H9 (cell line): Measurements from ENCODE around the gene CSTF2. TPM values are rescaled to one million over a fixed set of nuclear protein-coding genes. Genes with fewer than 3 reads are reported as not detected.
"Not testable (repeated sequence)": the region's sequence is repeated elsewhere in the genome, so short reads cannot be mapped to it uniquely, and the experiment has no call there.

ENCODE experiments used
- DNase-seq: peaks from one replicate; pipeline ENCODE4 v3.0.0-alpha.2; 2017
- H2AFZ ChIP-seq: one replicate; pipeline ENCODE4 v1.6.1; 2013; ENCODE audit warnings: mild to moderate bottlenecking, low read length, control low read depth, moderate library complexity
- H2AK5ac ChIP-seq: 2 replicates; pipeline ENCODE4 v1.6.1; 2013; ENCODE audit warnings: low read length, control low read depth, mixed read lengths; ENCODE audit not compliant: insufficient read length
- H2BK120ac ChIP-seq: one replicate; pipeline ENCODE4 v1.6.1; 2013; ENCODE audit warnings: low read depth, mild to moderate bottlenecking, low read length, control low read depth, inconsistent platforms; ENCODE audit not compliant: poor library complexity, severe bottlenecking
- H2BK12ac ChIP-seq: 2 replicates; pipeline ENCODE4 v1.6.1; 2013; ENCODE audit warnings: low read length, control low read depth, mixed read lengths, low read depth; ENCODE audit not compliant: insufficient read length
- H2BK15ac ChIP-seq: 2 replicates; pipeline ENCODE4 v1.6.1; 2013; ENCODE audit warnings: low read depth, low read length, control low read depth
- H2BK20ac ChIP-seq: one replicate; pipeline ENCODE4 v1.6.1; 2013; ENCODE audit warnings: low read depth, mild to moderate bottlenecking, low read length, control low read depth, inconsistent platforms; ENCODE audit not compliant: poor library complexity, severe bottlenecking
- H2BK5ac ChIP-seq: 2 replicates; pipeline ENCODE4 v1.6.1; 2013; ENCODE audit warnings: low read length, control low read depth, mixed read lengths; ENCODE audit not compliant: insufficient read length
- H3K14ac ChIP-seq: 2 replicates; pipeline ENCODE4 v1.6.1; 2013; ENCODE audit warnings: low read length, control low read depth; ENCODE audit not compliant: insufficient read depth
- H3K18ac ChIP-seq: 2 replicates; pipeline ENCODE4 v1.6.1; 2013; ENCODE audit warnings: low read depth, mild to moderate bottlenecking, mixed read lengths, low read length, control low read depth; ENCODE audit not compliant: insufficient read length
- H3K23ac ChIP-seq: 2 replicates; pipeline ENCODE4 v1.6.1; 2013; ENCODE audit warnings: low read length, control low read depth, mixed read lengths, low read depth; ENCODE audit not compliant: insufficient read length
- H3K23me2 ChIP-seq: 2 replicates; pipeline ENCODE4 v1.6.1; 2013; ENCODE audit warnings: low read depth, mild to moderate bottlenecking, mixed read lengths, low read length, control low read depth; ENCODE audit not compliant: insufficient read length, poor library complexity, severe bottlenecking
- H3K27ac ChIP-seq: 2 replicates; pipeline ENCODE4 v1.5.1; 2013; ENCODE audit warnings: low read length, control low read depth, mixed read lengths, low read depth; ENCODE audit not compliant: insufficient read length
- H3K27me3 ChIP-seq: 2 replicates; pipeline ENCODE4 v1.6.1; 2013; ENCODE audit warnings: low read length, control low read depth, inconsistent platforms; ENCODE audit not compliant: insufficient read depth
- H3K4ac ChIP-seq: 2 replicates; pipeline ENCODE4 v1.6.1; 2013; ENCODE audit warnings: low read depth, mild to moderate bottlenecking, control low read depth, inconsistent platforms, low read length, moderate library complexity
- H3K4me1 ChIP-seq: 2 replicates; pipeline ENCODE4 v1.6.1; 2013; ENCODE audit warnings: low read length, control low read depth, inconsistent platforms; ENCODE audit not compliant: insufficient read depth
- H3K4me2 ChIP-seq: 2 replicates; pipeline ENCODE4 v1.6.1; 2013; ENCODE audit warnings: low read length, control low read depth, mixed read lengths; ENCODE audit not compliant: insufficient read length, insufficient read depth
- H3K56ac ChIP-seq: 2 replicates; pipeline ENCODE4 v1.6.1; 2013; ENCODE audit warnings: low read depth, mild to moderate bottlenecking, mixed read lengths, low read length, control low read depth; ENCODE audit not compliant: insufficient read length
- H3K79me1 ChIP-seq: 2 replicates; pipeline ENCODE4 v1.6.1; 2013; ENCODE audit warnings: low read depth, mild to moderate bottlenecking, moderate library complexity, low read length, control low read depth, inconsistent platforms; ENCODE audit not compliant: insufficient read depth, poor library complexity, severe bottlenecking
- H3K79me2 ChIP-seq: 2 replicates; pipeline ENCODE4 v1.6.1; 2013; ENCODE audit warnings: low read length, control low read depth, inconsistent platforms; ENCODE audit not compliant: insufficient read depth
- H3K9ac ChIP-seq: 2 replicates; pipeline ENCODE4 v1.6.1; 2013; ENCODE audit warnings: low read length, control low read depth, mixed read lengths; ENCODE audit not compliant: insufficient read length; ENCODE audit errors: extremely low read depth
- H3K9me3 ChIP-seq: one replicate; pipeline ENCODE4 v1.6.1; 2013; ENCODE audit warnings: low read depth, low read length, inconsistent platforms; ENCODE audit not compliant: control insufficient read depth
- H3T11ph ChIP-seq: one replicate; pipeline ENCODE4 v1.6.1; 2013; ENCODE audit warnings: mild to moderate bottlenecking, low read length, control low read depth, inconsistent platforms
- H4K20me1 ChIP-seq: one replicate; pipeline ENCODE4 v1.6.1; 2013; ENCODE audit not compliant: control insufficient read depth, insufficient read length, insufficient read depth
- H4K5ac ChIP-seq: 2 replicates; pipeline ENCODE4 v1.6.1; 2013; ENCODE audit warnings: low read depth, mild to moderate bottlenecking, mixed read lengths, low read length, control low read depth; ENCODE audit not compliant: insufficient read length
- H4K8ac ChIP-seq: replicated peaks from 2 replicates; pipeline ENCODE4 v1.6.1; 2013; ENCODE audit warnings: low read length, control low read depth, mixed read lengths, low read depth; ENCODE audit not compliant: insufficient read length
- H4K91ac ChIP-seq: 2 replicates; pipeline ENCODE4 v1.6.1; 2013; ENCODE audit warnings: low read depth, mild to moderate bottlenecking, moderate library complexity, mixed read lengths, low read length, control low read depth; ENCODE audit not compliant: insufficient read length
- H3K27ac Mint-ChIP-seq, 3 experiments: 2 replicates in 2 of 3; 3 replicates in 1 of 3; pipeline ENCODE4 v1.8.0; 2020 to 2021; ENCODE audit warnings: mixed read lengths in 3 of 3, mild to moderate bottlenecking in 1 of 3, moderate library complexity in 1 of 3
- H3K27me3 Mint-ChIP-seq: 2 replicates; pipeline ENCODE4 v1.8.0; 2021; ENCODE audit warnings: low read depth, mild to moderate bottlenecking, moderate library complexity, mixed read lengths
- H3K36me3 Mint-ChIP-seq, 3 experiments: 2 replicates in 2 of 3; 3 replicates in 1 of 3; pipeline ENCODE4 v1.8.0; 2020 to 2021; ENCODE audit warnings: low read depth in 3 of 3, mixed read lengths in 3 of 3; ENCODE audit not compliant: insufficient read depth in 1 of 3
- H3K4me1 Mint-ChIP-seq, 2 experiments: 2 replicates each; pipeline ENCODE4 v1.8.0; 2020; ENCODE audit warnings: mixed read lengths in 2 of 2
- H3K4me3 Mint-ChIP-seq, 2 experiments: 2 replicates in 1 of 2; 3 replicates in 1 of 2; pipeline ENCODE4 v1.8.0; 2020 to 2021; ENCODE audit warnings: mild to moderate bottlenecking in 2 of 2, mixed read lengths in 2 of 2, moderate library complexity in 1 of 2
- H3K9me3 Mint-ChIP-seq, 2 experiments: 2 replicates in 1 of 2; 3 replicates in 1 of 2; pipeline ENCODE4 v1.8.0; 2020; ENCODE audit warnings: mild to moderate bottlenecking in 2 of 2, mixed read lengths in 2 of 2, moderate library complexity in 1 of 2
- CTCF ChIP-seq: fragments of 200-600 bp; sonication (generic); conservative IDR thresholded peaks from 3 replicates; pipeline ENCODE4 v1.8.0; 2021; ENCODE audit warnings: antibody characterized with exemption, mild to moderate bottlenecking
- WGBS: extraction: QIAGEN DNeasy Blood & Tissue Kit; methylation state at CpG from one replicate; pipeline ENCODE4 v1.1.7; 2013; ENCODE audit warnings: missing lambda C conversion rate, low lambda C conversion rate, mixed read lengths; ENCODE audit not compliant: insufficient read length; ENCODE audit errors: extremely low coverage; 5-methylcytosine and 5-hydroxymethylcytosine counted together
- long read RNA-seq: library from polyadenylated mRNA; unstranded; transcript quantifications from one replicate; pipeline ENCODE4 v2.0.0, GENCODE V29; 2020
- total RNA-seq: library from RNA; stranded (reverse); gene quantifications from 2 replicates; pipeline ENCODE4 v1.2.1, GENCODE V29; 2021

The CSTF2 gene
- 28.9 and 30.2 TPM in 2 replicates for total RNA-seq
- long read RNA-seq, transcript CSTF2-201 (14 exons, 1,958 nt): major isoform, 227 of 258 reads
- long read RNA-seq, partial matches to known transcripts: 11 of 258 reads
- long read RNA-seq, other reads (novel, unspliced or antisense): 18 of 258 reads

GRCh38 chrX:100819837-100820666, at the start of gene CSTF2:
Gene CSTF2, plus strand, starts transcription at chrX:100820391. Its CDS starts 26 bp downstream, at chrX:100820417.
- H3K14ac ChIP-seq: no peak within 1 kb of the TSS
- H3K79me1 ChIP-seq: no peaks in the 10 kb centered on the region
- no peaks in the 10 kb centered on the region for H3K23me2 ChIP-seq
- no peak within 1 kb of the TSS for H2BK12ac ChIP-seq
- H3K9ac ChIP-seq: peak within 1 kb of the TSS; percentile 40
- no peaks in the 10 kb centered on the region for H3K4me1 ChIP-seq
- H4K5ac ChIP-seq: no peak within 1 kb of the TSS
- H2AK5ac ChIP-seq: no peak within 1 kb of the TSS
- H2BK20ac ChIP-seq: no peak within 1 kb of the TSS
- no peak within 1 kb of the TSS for H3K23ac ChIP-seq
- H2BK120ac ChIP-seq: no peak within 1 kb of the TSS
- Mint-ChIP-seq H3K27ac (peak within 1 kb of the TSS in 2 of 3 experiments; percentile 79 to 89; a peak in 4 of 7 replicates), H3K9me3 (peaks cover 60 to 66% of the 10 kb centered on the region in 2 experiments), H3K4me3 (peak within 1 kb of the TSS; percentile 89 to 93), H3K36me3 (peaks cover 8 to 28% (median 27%) of the 10 kb centered on the region in 3 experiments; a peak in 6 of 7 replicates), H3K27me3 (peaks cover 32% of the 10 kb centered on the region), H3K4me1 (peaks cover 4 to 5% of the 10 kb centered on the region in 2 experiments)
- no peak within 1 kb of the TSS for H2BK5ac ChIP-seq
- peaks cover 46% of the 10 kb centered on the region for H3K9me3 ChIP-seq
- H3K18ac ChIP-seq: no peak within 1 kb of the TSS
- DNase-seq: peak; percentile 81
- no peaks in the 10 kb centered on the region for H4K20me1 ChIP-seq
- H3K27me3 ChIP-seq: no peaks in the 10 kb centered on the region
- H4K8ac ChIP-seq: no peak within 1 kb of the TSS
- H3T11ph ChIP-seq: no peak within 1 kb of the TSS
- peak within 1 kb of the TSS; percentile 62 for H3K4me2 ChIP-seq
- H3K4ac ChIP-seq: no peak within 1 kb of the TSS
- no peak within 1 kb of the TSS for H4K91ac ChIP-seq
- no peak within 1 kb of the TSS for H2AFZ ChIP-seq
- WGBS: no CpG with 5 or more reads among the region's 49 CpGs
- H3K56ac ChIP-seq: no peak within 1 kb of the TSS
- no peak for TF ChIP-seq CTCF
- H3K27ac ChIP-seq: no peak within 1 kb of the TSS
- no peak within 1 kb of the TSS for H2BK15ac ChIP-seq
- no peaks in the 10 kb centered on the region for H3K79me2 ChIP-seq

GRCh38 chrX:100796371-100796770, 23.8 kb upstream of the CSTF2 start:
- WGBS: no CpG with 5 or more reads among the region's 7 CpGs
- H3K9me3 Mint-ChIP-seq: peaks cover 63 to 70% of the 10 kb centered on the region in 2 experiments
- DNase-seq: not testable (repeated sequence)

More at GRCh38 chrX:100796371-100796770, 23.8 kb upstream of the CSTF2 start:
- H3K36me3 Mint-ChIP-seq, H3K4me2 ChIP-seq, H2BK5ac ChIP-seq, H3K4me1 ChIP-seq, H3K27ac Mint-ChIP-seq, H3K9ac ChIP-seq, H2AFZ ChIP-seq, H4K5ac ChIP-seq, H3T11ph ChIP-seq, H2BK120ac ChIP-seq, H2AK5ac ChIP-seq, H3K27ac ChIP-seq, H2BK15ac ChIP-seq, H4K8ac ChIP-seq, H3K18ac ChIP-seq, H4K91ac ChIP-seq, H3K56ac ChIP-seq, H3K27me3 Mint-ChIP-seq, H3K23ac ChIP-seq, H3K79me2 ChIP-seq, H3K4me3 Mint-ChIP-seq, H4K20me1 ChIP-seq, H3K14ac ChIP-seq, H3K4me1 Mint-ChIP-seq, H2BK12ac ChIP-seq, H3K4ac ChIP-seq, H3K27me3 ChIP-seq, H2BK20ac ChIP-seq, H3K79me1 ChIP-seq, H3K23me2 ChIP-seq: not testable (repeated sequence)
- peaks cover 22% of the 10 kb centered on the region for H3K9me3 ChIP-seq
